Astrocyte of the hippocampus (primary cell): ENCODE results near the gene NALF2.

Source experiments
- DNase-seq: peaks from one replicate; pipeline ENCODE4 v3.0.0; 2011; ENCODE audit warnings: low read depth, low spot score

Gene NALF2

GRCh38 chrX:69503782-69504625 lies at the start of gene NALF2:
Gene NALF2, plus strand, starts transcription at chrX:69504326. Its CDS starts 957 bp downstream, at chrX:69505283.
- DNase-seq, result peak; percentile 64

- no peak for DNase-seq
Observed at GRCh38 chrX:69457756-69458155, 46.4 kb upstream of the NALF2 start.

GRCh38 chrX:69466546-69466945 lies 37.6 kb upstream of the NALF2 start:
- DNase-seq, result no peak

GRCh38 chrX:69469975-69470374 lies 34.2 kb upstream of the NALF2 start:
- DNase-seq, result no peak

GRCh38 chrX:69489625-69490024 lies 14.5 kb upstream of the NALF2 start:
- DNase-seq, result no peak

- DNase-seq, result no peak
Observed at GRCh38 chrX:69493193-69493592, 10.9 kb upstream of the NALF2 start.

DNA sequence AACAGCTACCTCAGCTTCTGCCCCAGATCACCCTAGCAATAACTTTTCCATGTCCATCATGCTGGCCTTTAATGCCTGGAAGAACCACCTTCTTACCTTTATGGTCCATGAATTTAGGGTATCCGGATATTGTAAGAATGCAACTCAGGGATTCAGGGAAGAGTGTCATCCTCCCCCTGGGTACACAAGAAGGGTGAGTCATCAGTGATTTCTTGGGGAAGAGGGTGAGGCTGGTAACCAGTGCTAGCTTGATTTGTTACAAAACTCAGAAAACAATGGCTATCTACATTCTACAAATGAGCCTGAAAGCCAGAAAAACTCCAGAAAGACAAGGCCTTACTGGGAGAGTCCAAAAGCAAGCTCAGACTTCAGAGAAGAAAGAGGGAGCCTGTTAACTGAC lies 10.4 kb upstream of the NALF2 start:
- DNase-seq, result no peak

GRCh38 chrX:69496183-69496582 lies 7.9 kb upstream of the NALF2 start:
- no peak for DNase-seq

DNA sequence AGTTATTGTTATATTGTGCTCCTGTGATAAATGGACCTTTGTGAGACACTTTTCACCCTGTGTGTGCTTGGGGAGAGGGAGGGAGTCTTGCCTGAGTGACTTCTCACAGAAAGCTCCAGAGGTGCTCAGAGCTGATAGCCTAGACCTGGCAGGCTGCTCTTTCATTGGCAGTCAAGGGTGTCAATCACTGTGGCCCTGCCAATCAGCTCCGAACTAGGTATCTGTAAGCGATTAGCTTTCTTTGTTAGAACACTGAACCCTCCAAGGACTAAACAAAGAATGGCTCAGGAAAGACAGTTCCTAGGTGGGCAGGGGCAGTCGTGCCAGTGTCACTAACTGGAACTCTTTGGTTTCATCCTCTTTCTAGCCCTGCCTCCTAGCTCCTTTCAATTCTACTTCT lies 2.7 kb upstream of the NALF2 start:
- no peak for DNase-seq

DNA sequence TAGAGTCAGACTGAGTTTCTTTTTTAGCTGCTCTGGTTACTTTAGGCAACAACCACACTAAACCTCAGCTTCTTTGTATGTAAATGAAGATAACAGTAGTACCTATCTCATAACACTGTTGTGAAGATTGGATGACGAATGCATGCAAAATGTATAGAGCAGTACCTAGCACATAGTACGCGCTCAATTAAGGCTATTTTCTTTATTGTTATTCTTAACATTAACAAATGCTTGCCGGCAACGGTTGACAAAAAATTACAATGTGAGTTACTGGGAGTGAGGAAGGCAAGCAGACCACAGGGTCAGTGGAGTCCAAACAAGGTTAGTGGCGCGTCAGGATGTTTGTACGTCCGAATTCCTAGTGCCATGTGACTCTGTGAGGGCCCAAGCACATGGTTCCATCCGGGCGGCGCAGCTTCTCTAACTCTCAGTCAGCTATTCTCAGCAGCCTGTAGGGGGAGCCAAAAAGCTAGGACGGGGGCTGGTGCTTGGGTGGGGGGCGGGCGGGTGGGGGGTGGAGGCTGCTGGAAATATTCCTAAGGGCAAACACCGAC lies 821 bp upstream of the NALF2 start:
- no peak for DNase-seq

GRCh38 chrX:69504626-69505612 lies 793 bp downstream of the NALF2 start:
- DNase-seq, result no peak

GRCh38 chrX:69505772-69506616 lies 1.9 kb downstream of the NALF2 start:
- DNase-seq, result no peak

- no peak for DNase-seq
Observed at GRCh38 chrX:69506617-69507499, 2.7 kb downstream of the NALF2 start.

DNA sequence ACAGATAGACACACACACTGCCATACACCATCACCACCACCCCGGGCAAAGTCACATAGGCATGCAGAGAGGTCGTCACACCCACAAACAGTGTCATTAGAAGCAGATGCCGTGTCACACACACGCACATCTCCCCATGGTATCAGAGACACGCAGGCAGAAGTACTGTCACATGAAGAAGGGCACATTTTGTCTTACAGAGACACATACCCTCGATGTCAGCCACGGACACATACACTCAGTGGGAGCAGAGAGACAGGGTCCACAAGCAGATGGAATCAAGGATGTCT lies 3.3 kb downstream of the NALF2 start:
- DNase-seq, result no peak

- no peak for DNase-seq
Observed at GRCh38 chrX:69508610-69509009, 4.5 kb downstream of the NALF2 start.

- no peak for DNase-seq
Observed at GRCh38 chrX:69510137-69510715, 6.1 kb downstream of the NALF2 start.

DNA sequence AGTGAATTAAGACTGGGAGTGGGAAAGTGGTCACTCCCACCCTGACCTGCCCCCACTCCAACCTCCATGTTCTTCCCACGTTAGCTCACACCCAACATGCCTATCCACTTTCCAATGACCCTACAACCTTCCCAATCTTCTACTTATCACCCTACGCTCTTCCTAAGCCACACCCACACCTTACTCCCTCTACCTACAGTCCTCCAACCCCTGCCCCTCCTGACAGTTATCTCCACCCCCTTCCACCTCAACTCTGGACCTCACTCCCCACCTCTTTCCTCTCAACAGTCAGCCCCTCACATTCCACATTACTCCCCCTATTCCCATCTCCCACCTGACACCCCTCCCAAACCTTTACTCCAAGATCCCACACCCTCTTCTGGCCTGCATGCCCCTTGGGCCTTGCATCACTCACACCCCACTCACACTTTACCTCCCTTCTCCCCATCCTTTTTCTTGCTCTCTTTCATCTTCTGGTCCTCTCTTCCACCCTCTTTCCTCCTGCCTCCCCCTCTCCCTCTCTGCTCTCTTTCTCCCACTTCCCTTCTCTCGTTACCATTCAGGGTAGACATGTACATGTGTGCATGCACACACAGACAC lies 6.9 kb downstream of the NALF2 start:
- no peak for DNase-seq

DNA sequence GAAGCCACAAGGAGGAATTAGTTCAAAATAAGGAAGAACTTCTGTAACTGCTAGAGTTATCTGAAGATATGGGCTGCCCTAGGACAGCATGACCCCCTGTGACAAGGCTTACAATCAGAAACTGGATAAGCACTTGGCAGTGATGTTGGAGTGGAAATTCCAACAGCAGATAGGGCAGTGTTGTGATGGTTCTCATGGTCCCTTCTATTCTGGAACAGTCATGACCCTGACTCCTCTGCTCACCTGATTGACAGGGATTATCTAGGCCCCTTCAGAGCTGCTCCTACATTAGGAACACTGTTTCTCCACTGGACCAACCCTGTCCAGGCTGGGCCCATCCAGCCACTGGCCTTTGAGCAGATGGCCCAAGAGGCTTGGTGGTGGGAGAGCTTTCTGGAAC lies 17.9 kb downstream of the NALF2 start:
- DNase-seq, result no peak

DNA sequence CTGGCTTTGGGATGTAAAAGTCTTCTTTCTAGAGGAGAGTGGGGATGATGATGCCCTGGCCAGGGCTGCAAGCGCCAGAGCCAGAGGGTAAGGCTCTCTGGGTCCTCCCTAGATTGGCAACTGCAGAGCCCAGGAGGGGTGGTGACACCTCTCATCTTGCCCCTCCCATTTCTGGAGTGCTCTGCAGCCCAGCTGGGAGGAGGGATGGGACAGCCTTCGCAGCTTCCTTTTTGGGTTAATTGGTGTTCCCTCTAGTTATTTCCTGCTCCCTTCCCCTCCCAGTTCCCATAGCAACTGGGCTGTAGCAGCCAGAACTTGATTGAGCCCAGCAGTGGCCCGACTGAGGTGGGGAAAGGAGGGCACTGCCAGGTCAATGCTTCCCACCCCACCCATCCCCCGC lies 19.2 kb downstream of the NALF2 start:
- no peak for DNase-seq
